CD14-positive monocyte (primary cell): ENCODE results near the gene CMTM4. TPM values are rescaled to one million over a fixed set of nuclear protein-coding genes. Genes with fewer than 3 reads are reported as not detected.
A peak's percentile ranks its signal among the peaks of the same experiment; 100 is the strongest.

Source experiments
- DNase-seq, 3 donors: peaks; one replicate each; pipeline ENCODE4 v3.0.0-alpha.2; 2011 to 2022
- H2AFZ ChIP-seq: 2 replicates; pipeline ENCODE4 v1.6.0; 2012; ENCODE audit warnings: mild to moderate bottlenecking, low read depth, low read length, inconsistent platforms; ENCODE audit not compliant: insufficient read depth, poor library complexity, severe bottlenecking
- H3K27ac ChIP-seq, 2 donors: 1 replicate in 1 of 2; 2 replicates in 1 of 2; pipeline ENCODE4 v1.5.1; 2012 to 2013; ENCODE audit warnings: low read length in 2 of 2, control low read depth in 1 of 2, inconsistent platforms in 1 of 2, low read depth in 1 of 2, mild to moderate bottlenecking in 1 of 2
- H3K27me3 ChIP-seq, 2 donors: one replicate each; pipeline versions ENCODE4 v1.6.0 to v1.6.1; 2011 to 2013; ENCODE audit warnings: low read length in 2 of 2; ENCODE audit not compliant: control insufficient read depth in 2 of 2, insufficient read depth in 2 of 2
- H3K36me3 ChIP-seq, 2 donors: replicated peaks in 1 of 2; 1 replicate in 1 of 2; 2 replicates in 1 of 2; pipeline versions ENCODE4 v1.5.1 to v1.6.1; 2012 to 2013; ENCODE audit warnings: low read length in 2 of 2, control low read depth in 1 of 2, inconsistent platforms in 1 of 2, mild to moderate bottlenecking in 1 of 2; ENCODE audit not compliant: insufficient read depth in 2 of 2, control insufficient read depth in 1 of 2
- H3K4me1 ChIP-seq, 2 donors: 1 replicate in 1 of 2; 2 replicates in 1 of 2; pipeline versions ENCODE4 v1.5.1 to v1.6.1; 2012 to 2013; ENCODE audit warnings: low read length in 2 of 2, control low read depth in 1 of 2, inconsistent platforms in 1 of 2, mild to moderate bottlenecking in 1 of 2, moderate library complexity in 1 of 2; ENCODE audit not compliant: insufficient read depth in 2 of 2, control insufficient read depth in 1 of 2
- H3K4me2 ChIP-seq: replicated peaks from 2 replicates; pipeline ENCODE3; 2012; ENCODE audit warnings: low read length, moderate library complexity, mild to moderate bottlenecking; ENCODE audit not compliant: poor library complexity, severe bottlenecking; ENCODE audit errors: extremely low read depth
- H3K4me3 ChIP-seq, 3 experiments: fragments of 200-600 bp in 1 of 3; sonication (generic) in 1 of 3; replicated peaks in 1 of 3; 1 replicate in 2 of 3; 2 replicates in 1 of 3; pipeline ENCODE4 v1.5.1; 2011 to 2013; ENCODE audit warnings: low read length in 3 of 3, mild to moderate bottlenecking in 3 of 3, control low read depth in 2 of 3, low read depth in 2 of 3, inconsistent platforms in 1 of 3, moderate library complexity in 1 of 3
- H3K79me2 ChIP-seq: 2 replicates; pipeline ENCODE4 v1.6.0; 2012; ENCODE audit warnings: mild to moderate bottlenecking, control low read depth, inconsistent platforms, low read length, moderate library complexity; ENCODE audit not compliant: insufficient read depth
- H3K9ac ChIP-seq: 2 replicates; pipeline ENCODE4 v1.6.0; 2017; ENCODE audit warnings: low read length, mild to moderate bottlenecking; ENCODE audit not compliant: insufficient read depth, poor library complexity, severe bottlenecking
- H3K9me3 ChIP-seq, 2 donors: replicated peaks in 1 of 2; 1 replicate in 1 of 2; 2 replicates in 1 of 2; pipeline versions ENCODE4 v1.5.1 to v1.6.1; 2012 to 2013; ENCODE audit warnings: low read length in 2 of 2, control low read depth in 1 of 2; ENCODE audit not compliant: control insufficient read depth in 1 of 2, insufficient read depth in 1 of 2
- H4K20me1 ChIP-seq: 2 replicates; pipeline ENCODE4 v1.6.0; 2012; ENCODE audit warnings: mild to moderate bottlenecking, low read length, control low read depth, moderate library complexity; ENCODE audit not compliant: insufficient read depth
- H3K27ac Mint-ChIP-seq, 7 donors: one replicate each; pipeline ENCODE4 v1.8.0; 2020; ENCODE audit warnings: mild to moderate bottlenecking in 7 of 7, mixed read lengths in 7 of 7, moderate library complexity in 6 of 7, inconsistent platforms in 2 of 7
- H3K27me3 Mint-ChIP-seq, 3 donors: one replicate each; pipeline ENCODE4 v1.8.0; 2021 to 2022; ENCODE audit warnings: low read depth in 3 of 3, mild to moderate bottlenecking in 3 of 3, mixed read lengths in 3 of 3, moderate library complexity in 3 of 3, inconsistent platforms in 1 of 3
- H3K36me3 Mint-ChIP-seq, 2 donors: one replicate each; pipeline ENCODE4 v1.8.0; 2020; ENCODE audit warnings: mixed read lengths in 2 of 2, inconsistent platforms in 1 of 2, mild to moderate bottlenecking in 1 of 2
- H3K4me1 Mint-ChIP-seq: one replicate; pipeline ENCODE4 v1.8.0; 2020; ENCODE audit warnings: mild to moderate bottlenecking, mixed read lengths
- H3K4me3 Mint-ChIP-seq, 2 donors: one replicate each; pipeline ENCODE4 v1.8.0; 2020; ENCODE audit warnings: mild to moderate bottlenecking in 2 of 2, mixed read lengths in 2 of 2, moderate library complexity in 1 of 2
- H3K9me3 Mint-ChIP-seq, 7 donors: one replicate each; pipeline ENCODE4 v1.8.0; 2020 to 2022; ENCODE audit warnings: mixed read lengths in 7 of 7, mild to moderate bottlenecking in 6 of 7, moderate library complexity in 6 of 7, inconsistent platforms in 2 of 7
- CTCF ChIP-seq: fragments of 200-600 bp; IDR thresholded peaks from one replicate; pipeline ENCODE4 v1.8.0; 2022; ENCODE audit warnings: antibody characterized with exemption, mild to moderate bottlenecking
- WGBS: methylation state at CpG from one replicate; pipeline ENCODE4 v1.1.5; 2013; ENCODE audit warnings: missing lambda C conversion rate; ENCODE audit not compliant: insufficient coverage; 5-methylcytosine and 5-hydroxymethylcytosine counted together
- intact Hi-C, 2 donors: fragments of 100-400 bp; cut with micrococcal nuclease; formaldehyde crosslinking; loops; one replicate each; pipeline versions ENCODE4 v1.15.0 to v1.15.1; 2023
- polyA minus RNA-seq: library from RNA; depleted of rRNA, polyadenylated mRNA; stranded (reverse); fragments of >200 nt; gene quantifications from 2 replicates; pipeline ENCODE4 v1.2.3, GENCODE V29; 2012
- polyA plus RNA-seq, 3 donors: library from polyadenylated mRNA; depleted of rRNA in 1 of 3; unstranded in 2 of 3; stranded (reverse) in 1 of 3; fragments of 300-500 nt in 2 of 3; fragments of >200 nt in 1 of 3; fragmentation: Illumina TruSeq in 2 of 3; gene quantifications; 1 replicate in 2 of 3; 2 replicates in 1 of 3; pipeline ENCODE4 v1.2.3, GENCODE V29; 2012 to 2021
- total RNA-seq, 12 experiments: library from RNA in 1 of 12; stranded (reverse) in 1 of 12; fragments of 120-200 nt in 1 of 12; gene quantifications; one replicate each; pipeline ENCODE4 v1.2.4 and lab custom pipeline; 2013 to 2026; ENCODE audit warnings: mixed read lengths in 6 of 12, inconsistent platforms in 1 of 12

The CMTM4 gene
- 6.1 TPM for total RNA-seq (2013)
- 10 to 100 TPM in 1 of 3 donors, under 1 TPM in 2; 0.41 to 21.2 (median 0.45) TPM for polyA plus RNA-seq
- 7.5 and 9.0 TPM in 2 replicates for polyA minus RNA-seq
- 1.2 to 18.0 (median 13.5) reads per million in 11 experiments for total RNA-seq (lab: John Stamatoyannopoulos, UW)

GRCh38 chr16:66696669-66697630 lies at the start of gene CMTM4:
CMTM4 (minus strand) TSS chr16:66696743; CDS start chr16:66696525, 218 bp downstream.
- peak within 1 kb of the TSS; percentile 59 to 88 (median 80) for H3K27ac Mint-ChIP-seq
- Histone ChIP-seq H3K9me3 (no peaks in the 10 kb centered on the region), H3K9ac (peak within 1 kb of the TSS; percentile 66), H3K27me3 (no peaks in the 10 kb centered on the region), H3K4me1 (peaks cover 74 to 81% of the 10 kb centered on the region in 2 donors), H2AFZ (peak within 1 kb of the TSS; percentile 92), H3K79me2 (peaks cover 49% of the 10 kb centered on the region), H3K4me3 (peak within 1 kb of the TSS; percentile 66 to 92 (median 86)), H4K20me1 (peaks cover 17% of the 10 kb centered on the region), H3K36me3 (no peaks in the 10 kb centered on the region), H3K27ac (peak within 1 kb of the TSS; percentile 21 to 58), H3K4me2 (peak within 1 kb of the TSS; percentile 99)
- peak; percentile 67 to 82 (median 70) for DNase-seq
- no peak for TF ChIP-seq CTCF
- no peaks in the 10 kb centered on the region for H3K9me3 Mint-ChIP-seq
- under 1% methylated on average over 78 of the region's 84 CpGs for whole genome bisulfite sequencing
- peaks cover 0 to 2% (median 0%) of the 10 kb centered on the region in 3 donors for H3K27me3 Mint-ChIP-seq
- peak within 1 kb of the TSS; percentile 91 to 93 for H3K4me3 Mint-ChIP-seq
- H3K36me3 Mint-ChIP-seq = peaks cover 0 to 11% of the 10 kb centered on the region in 2 donors
- intact Hi-C loops = loop anchor here in 1 of 2 donors (5.0 to 10.0 kb wide), 2 partner anchors 45 to 548 kb away; partner anchors contain the start of genes FHOD1 and SLC9A5
- peaks cover 74% of the 10 kb centered on the region for H3K4me1 Mint-ChIP-seq

GRCh38 chr16:66746048-66746447 lies 49.5 kb upstream of the CMTM4 start:
- Histone ChIP-seq H3K9ac (no peak overlapping the region), H4K20me1 (peaks cover 58% of the 10 kb centered on the region), H3K36me3 (peaks cover 33 to 53% of the 10 kb centered on the region in 2 donors), H3K9me3 (no peaks in the 10 kb centered on the region), H3K79me2 (peaks cover 63% of the 10 kb centered on the region), H3K27me3 (no peaks in the 10 kb centered on the region), H3K4me1 (peaks cover 74 to 83% of the 10 kb centered on the region in 2 donors), H3K4me2 (no peak overlapping the region), H3K27ac (peak overlapping the region in 1 of 2 donors; percentile 65), H2AFZ (no peak overlapping the region), H3K4me3 (no peak overlapping the region)
- Mint-ChIP-seq H3K9me3 (no peaks in the 10 kb centered on the region), H3K27me3 (peaks cover 0 to 3% (median 0%) of the 10 kb centered on the region in 3 donors), H3K4me1 (peaks cover 68% of the 10 kb centered on the region), H3K4me3 (no peak overlapping the region), H3K36me3 (peaks cover 40 to 64% of the 10 kb centered on the region in 2 donors), H3K27ac (peak overlapping the region in 6 of 7 donors; percentile 52 to 85 (median 68))
- 6% methylated on average over 2 of the region's 3 CpGs for WGBS
- DNase-seq = no peak
- intact Hi-C loops = loop anchor here in 1 of 2 donors (10.0 kb wide), 1 partner anchor 341 kb away; no protein-coding TSS in a partner anchor
- TF ChIP-seq CTCF = no peak
